ENCODE data around the gene ZBTB7B. TPM values are rescaled to one million over a fixed set of nuclear protein-coding genes. Genes with fewer than 3 reads are reported as not detected.

Gene ZBTB7B
- total RNA-seq, 2 experiments from 2014 or later, result 16.3 to 23.2 TPM

- Histone ChIP-seq H4K20me1 (ENCODE audit: insufficient read depth, low read length) (no peaks in the 10 kb centered on the region), H3K79me2 (ENCODE audit: insufficient read depth, low read depth, low read length) (no peaks in the 10 kb centered on the region), H3K36me3 (ENCODE audit: insufficient read depth, low read length) (peaks cover 22% of the 10 kb centered on the region; the same call in 1 of the 2 replicates), H3K27ac (ENCODE audit: low read depth, low read length, poor library complexity, severe bottlenecking) (peak overlapping the region; percentile 58), H3K9me3 (ENCODE audit: low read length) (no peaks in the 10 kb centered on the region), H3K4me3 (ENCODE audit: low read depth, low read length, poor library complexity, severe bottlenecking) (no peak overlapping the region), H3K9me2 (ENCODE audit: insufficient read depth, low read length) (no peaks in the 10 kb centered on the region), H3K4me1 (ENCODE audit: insufficient read depth, low read length, poor library complexity, severe bottlenecking) (peaks cover 81% of the 10 kb centered on the region), H3K4me2 (ENCODE audit: low read length) (peak overlapping the region; percentile 62), H2AFZ (ENCODE audit: low read length) (no peak overlapping the region)
- CTCF ChIA-PET (ENCODE audit: unreplicated experiment), result no interaction called here
- DNase-seq (ENCODE audit: low spot score), result no peak
- no TSS peak for BruUV-seq (replicated peaks)
- TF ChIP-seq EZH2phosphoT487 (IDR thresholded peaks at IDR 0.05; ENCODE audit: borderline replicate concordance, low read depth, low read length), result no peak
- TF ChIP-seq CTCF (conservative IDR thresholded peaks at IDR 0.05; ENCODE audit: low read length), result no peak
- POLR2A ChIA-PET, result interaction anchor here (0.7 to 1.2 kb wide), 4 partner anchors 10 to 46 kb away, joined by 3 to 4 read pairs (median 4); no protein-coding TSS in a partner anchor
- intact Hi-C loops (cut with micrococcal nuclease; ENCODE audit: unreplicated experiment), result no loop called here
Observed at GRCh38 chr1:155012776-155013602, 10.4 kb downstream of the ZBTB7B start.

DNA sequence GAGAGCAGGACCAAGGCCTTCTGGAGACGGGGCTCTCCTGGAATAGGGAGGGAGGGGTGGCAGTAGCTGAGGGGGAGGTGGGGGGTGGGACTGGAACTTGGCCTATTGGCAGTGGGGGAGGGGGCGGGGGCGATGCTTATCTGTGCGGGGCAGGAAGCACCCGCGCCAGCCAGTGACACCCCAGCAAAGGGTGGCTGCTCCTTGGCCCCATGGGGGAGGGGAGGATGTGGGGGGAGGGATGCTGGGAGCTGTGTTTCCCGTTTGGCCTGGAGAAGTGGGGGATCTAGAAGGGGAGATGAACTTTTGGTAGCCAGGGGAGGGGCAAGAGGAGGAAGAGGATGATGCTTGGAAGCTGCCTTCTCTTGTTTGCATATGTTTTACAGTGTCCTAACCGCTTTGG, 11.0 kb downstream of the ZBTB7B start:
- no peak for DNase-seq (ENCODE audit: low spot score)
- ChIA-PET POLR2A (interaction anchor here (1.2 kb wide), 1 partner anchor 9 kb away, joined by 3 read pairs; no protein-coding TSS in a partner anchor), CTCF (ENCODE audit: unreplicated experiment) (no interaction called here)
- Histone ChIP-seq H3K36me3 (ENCODE audit: insufficient read depth, low read length) (peaks cover 22% of the 10 kb centered on the region; the same call in 1 of the 2 replicates), H3K4me2 (ENCODE audit: low read length) (peak overlapping the region; percentile 62), H3K9me2 (ENCODE audit: insufficient read depth, low read length) (no peaks in the 10 kb centered on the region), H3K27ac (ENCODE audit: low read depth, low read length, poor library complexity, severe bottlenecking) (peak overlapping the region; percentile 58), H2AFZ (ENCODE audit: low read length) (no peak overlapping the region), H4K20me1 (ENCODE audit: insufficient read depth, low read length) (no peaks in the 10 kb centered on the region), H3K4me1 (ENCODE audit: insufficient read depth, low read length, poor library complexity, severe bottlenecking) (peaks cover 81% of the 10 kb centered on the region), H3K9me3 (ENCODE audit: low read length) (no peaks in the 10 kb centered on the region), H3K4me3 (ENCODE audit: low read depth, low read length, poor library complexity, severe bottlenecking) (no peak overlapping the region), H3K79me2 (ENCODE audit: insufficient read depth, low read depth, low read length) (no peaks in the 10 kb centered on the region)
- BruUV-seq (replicated peaks), result no TSS peak
- intact Hi-C loops (cut with micrococcal nuclease; ENCODE audit: unreplicated experiment), result no loop called here
- no peak for TF ChIP-seq CTCF (conservative IDR thresholded peaks at IDR 0.05; ENCODE audit: low read length)
- TF ChIP-seq EZH2phosphoT487 (IDR thresholded peaks at IDR 0.05; ENCODE audit: borderline replicate concordance, low read depth, low read length), result no peak

Measured in OCI-LY7 (cell line).